Activated CD4-positive, alpha-beta T cell treated with anti-CD3 and anti-CD28 coated beads, Interleukin-2, amount 10 ng/mL, durations not matched to agents 7 days and 5 days (primary cell): ENCODE results near the gene NOXA1. TPM values are rescaled to one million over a fixed set of nuclear protein-coding genes. Genes with fewer than 3 reads are reported as not detected.
"Not testable (repeated sequence)": the region's sequence is repeated elsewhere in the genome, so short reads cannot be mapped to it uniquely, and the experiment has no call there.

Experiments used
- CTCF ChIA-PET: fragments of 350-600 bp; sonication (Branson Sonifier 250); formaldehyde crosslinking; loops from one replicate; lab custom pipeline; 2021; ENCODE audit warnings: antibody characterized with exemption; lab: Charles Lee
- POLR2A ChIA-PET: fragments of 350-600 bp; sonication (Branson Sonifier 250); formaldehyde crosslinking; loops from one replicate; lab custom pipeline; 2021; ENCODE audit warnings: antibody characterized with exemption; lab: Charles Lee
- DNase-seq: peaks from one replicate; pipeline ENCODE4 v3.0.0-alpha.2; 2020
- H3K27ac Mint-ChIP-seq: one replicate; pipeline ENCODE4 v1.8.0; 2021; ENCODE audit warnings: mild to moderate bottlenecking, moderate library complexity, mixed read lengths
- H3K27me3 Mint-ChIP-seq: one replicate; pipeline ENCODE4 v1.8.0; 2021; ENCODE audit warnings: mixed read lengths
- H3K36me3 Mint-ChIP-seq: one replicate; pipeline ENCODE4 v1.8.0; 2021; ENCODE audit warnings: low read depth, mixed read lengths
- H3K4me1 Mint-ChIP-seq: one replicate; pipeline ENCODE4 v1.8.0; 2021; ENCODE audit warnings: mixed read lengths
- H3K4me3 Mint-ChIP-seq: one replicate; pipeline ENCODE4 v1.8.0; 2021; ENCODE audit warnings: mild to moderate bottlenecking, moderate library complexity, mixed read lengths
- H3K9me3 Mint-ChIP-seq: one replicate; pipeline ENCODE4 v1.8.0; 2021; ENCODE audit warnings: mixed read lengths
- total RNA-seq, 2 experiments: library from RNA; stranded (reverse); gene quantifications; one replicate each; pipeline ENCODE4 v1.2.3, GENCODE V29; 2021

Gene NOXA1, protein sequence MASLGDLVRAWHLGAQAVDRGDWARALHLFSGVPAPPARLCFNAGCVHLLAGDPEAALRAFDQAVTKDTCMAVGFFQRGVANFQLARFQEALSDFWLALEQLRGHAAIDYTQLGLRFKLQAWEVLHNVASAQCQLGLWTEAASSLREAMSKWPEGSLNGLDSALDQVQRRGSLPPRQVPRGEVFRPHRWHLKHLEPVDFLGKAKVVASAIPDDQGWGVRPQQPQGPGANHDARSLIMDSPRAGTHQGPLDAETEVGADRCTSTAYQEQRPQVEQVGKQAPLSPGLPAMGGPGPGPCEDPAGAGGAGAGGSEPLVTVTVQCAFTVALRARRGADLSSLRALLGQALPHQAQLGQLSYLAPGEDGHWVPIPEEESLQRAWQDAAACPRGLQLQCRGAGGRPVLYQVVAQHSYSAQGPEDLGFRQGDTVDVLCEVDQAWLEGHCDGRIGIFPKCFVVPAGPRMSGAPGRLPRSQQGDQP
- 1 to 10 TPM in 1 of 2 experiments, under 1 TPM in 1; 0.46 to 1.1 TPM for total RNA-seq

DNA sequence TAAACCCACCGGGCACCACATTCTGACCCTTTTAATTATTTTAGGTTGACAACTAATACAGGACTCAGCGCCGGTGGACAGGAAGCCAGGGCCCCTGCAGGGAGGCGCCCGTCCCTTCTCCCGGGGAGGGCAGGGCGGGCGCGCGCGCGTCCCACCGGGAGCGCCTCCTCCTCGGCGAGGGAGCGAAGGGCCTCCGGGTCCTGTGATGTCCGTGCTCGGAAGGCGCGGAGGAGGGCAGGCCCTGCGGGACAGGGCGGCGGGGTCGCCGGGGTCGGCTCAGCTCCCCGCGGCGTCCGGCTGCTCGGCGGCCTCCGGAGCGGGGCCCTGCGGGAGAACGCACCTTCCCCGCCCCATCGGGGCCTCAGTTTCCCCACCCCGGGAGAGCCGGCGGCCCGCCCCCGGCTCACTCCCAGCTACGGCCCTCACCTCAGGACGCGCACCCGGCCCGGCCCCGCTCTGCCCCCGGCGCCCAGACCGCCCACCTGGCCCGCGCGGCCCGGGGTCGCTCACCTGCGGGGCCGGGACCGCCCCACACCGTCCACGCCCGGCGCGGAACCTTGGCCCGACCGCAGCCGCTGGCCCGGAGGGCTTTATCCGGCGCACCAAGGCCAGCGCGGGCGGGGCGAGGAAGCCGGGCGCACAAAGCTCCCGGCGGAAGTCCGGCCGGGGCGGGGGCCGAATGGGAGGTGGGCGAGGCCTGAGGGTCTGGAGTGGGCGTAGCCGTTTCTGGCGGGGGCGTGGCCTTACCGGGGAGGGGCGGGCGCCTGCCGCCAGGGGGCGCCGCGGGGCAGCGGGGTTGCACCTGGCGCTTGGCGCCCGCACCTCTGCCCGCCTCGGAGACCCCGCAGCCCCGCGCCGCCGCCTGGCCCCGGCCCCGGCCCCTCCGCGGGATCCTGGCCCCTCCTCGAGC lies at the start of gene NOXA1, which contains the start of gene EXD3:
TSS of gene NOXA1 (plus strand) at position 790 of the 910 bp plus-strand sequence. CDS start 137 bp downstream, outside the sequence.
TSS of gene EXD3 (minus strand) at position 559 of the 910 bp plus-strand sequence. CDS start 27,805 bp downstream, outside the sequence.
- CTCF ChIA-PET = interaction anchor here (0.5 to 2.4 kb wide), 30 partner anchors 9 to 310 kb away, joined by 3 to 13 read pairs (median 4); partner anchors contain the start of genes MRPL41, NRARP and NSMF
- POLR2A ChIA-PET = interaction anchor here (1.8 kb wide), 1 partner anchor 182 kb away, joined by 4 read pairs; no protein-coding TSS in a partner anchor

DNA sequence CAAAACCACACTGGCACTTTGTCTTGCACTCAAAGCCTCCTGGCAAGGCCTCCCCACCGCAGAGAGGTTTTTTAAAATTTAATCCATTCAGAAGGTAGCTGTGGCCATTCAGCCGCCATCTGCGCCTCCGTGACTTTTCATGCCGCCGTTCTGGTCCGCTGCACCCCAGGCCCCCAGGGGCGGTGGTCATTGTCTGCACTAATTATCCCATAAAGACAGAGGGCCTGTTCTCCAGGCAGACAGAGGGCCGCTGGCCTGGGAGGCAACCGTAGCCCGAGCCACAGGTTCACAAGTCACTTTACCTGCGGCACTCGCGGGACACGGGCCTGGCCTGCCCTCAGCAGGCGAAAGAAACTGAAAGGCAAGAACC lies 49.6 kb upstream of the NOXA1 start:
- Mint-ChIP-seq H3K27ac (no peak overlapping the region), H3K4me3 (no peak overlapping the region), H3K4me1 (no peaks in the 10 kb centered on the region), H3K27me3 (no peaks in the 10 kb centered on the region), H3K36me3 (no peaks in the 10 kb centered on the region), H3K9me3 (no peaks in the 10 kb centered on the region)
- CTCF ChIA-PET = no interaction called here
- no peak for DNase-seq
- POLR2A ChIA-PET = no interaction called here

More for the DNA sequence above, at the start of gene NOXA1, which contains the start of gene EXD3:
- Mint-ChIP-seq H3K36me3 (no peaks in the 10 kb centered on the region), H3K4me1 (peaks cover 12% of the 10 kb centered on the region), H3K27ac (peak within 1 kb of the TSS; percentile 75), H3K9me3 (no peaks in the 10 kb centered on the region), H3K4me3 (peak within 1 kb of the TSS; percentile 81), H3K27me3 (peaks cover 11% of the 10 kb centered on the region)
- peak; percentile 94 for DNase-seq

DNA sequence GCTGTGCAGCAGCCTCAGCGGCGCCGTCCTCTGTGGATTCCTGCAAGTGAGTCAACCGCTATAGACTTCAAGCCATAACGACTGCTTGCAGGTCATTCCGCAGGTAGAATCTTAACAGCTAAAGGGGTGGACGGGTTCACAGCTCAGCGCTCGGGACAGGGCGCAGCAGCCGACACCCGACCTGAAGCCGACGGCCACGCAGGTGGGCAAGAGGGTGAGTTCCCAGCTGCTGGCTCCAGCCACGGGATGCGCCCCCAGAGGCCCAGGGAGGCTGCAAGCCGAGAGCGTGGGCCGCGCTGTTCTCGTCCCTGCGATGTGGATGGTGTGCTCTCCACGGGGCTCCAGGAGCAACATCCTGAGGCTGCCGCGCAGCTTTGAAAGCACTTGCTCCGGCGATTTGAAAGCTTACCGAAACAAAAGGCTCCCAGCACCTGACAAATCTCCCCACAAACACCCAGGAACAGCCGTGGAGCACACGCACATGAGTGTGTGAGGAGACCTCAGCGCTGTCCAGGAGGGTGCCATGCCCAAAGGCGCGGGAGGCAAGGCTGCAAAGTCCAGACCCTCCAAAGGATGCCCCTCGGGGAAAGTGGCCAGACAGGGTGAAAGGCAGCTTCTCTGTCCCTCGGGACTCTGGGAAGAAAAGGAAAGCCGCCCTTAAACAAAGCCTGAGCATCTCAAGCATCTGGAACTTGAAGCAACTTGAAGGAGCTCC lies 48.9 kb upstream of the NOXA1 start:
- CTCF ChIA-PET = interaction anchor here (1.1 to 1.2 kb wide), 2 partner anchors 72 to 307 kb away, joined by 3 read pairs; partner anchors contain the start of gene NRARP
- no peak overlapping the region for H3K27ac Mint-ChIP-seq
- H3K9me3 Mint-ChIP-seq = no peaks in the 10 kb centered on the region
- DNase-seq = no peak
- no peaks in the 10 kb centered on the region for H3K36me3 Mint-ChIP-seq
- H3K27me3 Mint-ChIP-seq = no peaks in the 10 kb centered on the region
- H3K4me1 Mint-ChIP-seq = no peaks in the 10 kb centered on the region
- POLR2A ChIA-PET = interaction anchor here (1.0 kb wide), 1 partner anchor 13 kb away, joined by 3 read pairs; no protein-coding TSS in a partner anchor
- no peak overlapping the region for H3K4me3 Mint-ChIP-seq

DNA sequence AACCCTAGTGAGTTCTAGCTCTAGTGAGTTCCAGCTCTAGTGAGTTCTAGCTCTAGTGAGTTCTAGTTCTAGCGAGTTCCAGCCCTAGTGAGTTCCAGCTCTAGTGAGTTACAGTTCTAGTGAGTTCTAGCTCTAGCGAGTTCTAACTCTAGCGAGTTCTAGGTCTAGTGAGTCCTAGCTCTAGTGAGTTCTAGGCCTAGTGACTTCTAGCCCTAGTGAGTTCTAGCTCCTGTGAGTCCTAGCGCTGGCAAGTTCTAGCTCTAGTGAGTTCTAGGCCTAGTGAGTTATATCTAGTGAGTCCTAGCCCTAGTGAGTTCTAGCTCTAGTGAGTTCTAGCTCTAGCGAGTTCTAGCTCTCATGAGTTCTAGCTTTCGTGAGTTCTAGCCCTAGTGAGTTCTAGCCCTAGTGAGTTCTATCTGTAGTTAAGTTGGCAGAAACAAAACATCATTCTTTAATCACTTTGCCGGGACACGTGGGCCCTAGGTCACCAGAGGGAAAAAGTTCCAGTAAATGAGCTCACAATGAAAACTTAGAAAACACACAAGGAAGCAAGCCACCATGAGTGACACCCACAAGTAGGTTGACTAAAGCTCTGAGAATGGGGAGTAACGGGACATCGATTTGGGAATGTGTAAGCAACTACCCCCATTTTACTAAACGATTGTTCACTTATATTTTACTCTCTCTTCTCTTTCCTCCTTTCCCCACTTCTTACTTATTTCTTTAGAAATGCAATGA lies 47.7 kb upstream of the NOXA1 start:
- CTCF ChIA-PET = interaction anchor here (0.6 to 1.2 kb wide), 4 partner anchors 20 to 308 kb away, joined by 3 read pairs; partner anchors contain the start of gene NRARP
- POLR2A ChIA-PET = no interaction called here
- DNase-seq = no peak

DNA sequence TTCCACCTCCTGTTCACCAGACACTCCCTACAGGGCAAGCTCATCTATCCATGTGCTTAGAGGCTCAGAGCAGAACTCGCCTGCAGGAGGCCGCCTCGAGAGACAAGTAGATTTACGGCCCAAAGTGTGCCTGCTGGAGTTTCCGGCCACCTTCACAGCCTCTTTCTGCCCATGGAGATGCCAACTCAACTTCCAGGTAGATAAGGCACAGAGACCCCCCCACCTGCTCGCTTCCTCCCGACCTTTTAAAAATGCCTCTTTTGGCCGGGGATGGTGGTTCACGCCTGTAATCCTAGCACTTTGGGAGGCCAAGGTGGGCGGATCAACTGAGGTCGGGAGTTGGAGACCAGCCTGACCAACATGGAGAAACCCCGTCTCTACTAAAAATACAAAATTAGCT lies 46.8 kb upstream of the NOXA1 start:
- no peak for DNase-seq
- H3K27ac Mint-ChIP-seq = no peak overlapping the region
- H3K4me1 Mint-ChIP-seq = no peaks in the 10 kb centered on the region
- no peaks in the 10 kb centered on the region for H3K9me3 Mint-ChIP-seq
- POLR2A ChIA-PET = no interaction called here
- H3K27me3 Mint-ChIP-seq = no peaks in the 10 kb centered on the region
- no peaks in the 10 kb centered on the region for H3K36me3 Mint-ChIP-seq
- H3K4me3 Mint-ChIP-seq = no peak overlapping the region
- CTCF ChIA-PET = interaction anchor here (0.6 kb wide), 1 partner anchor 21 kb away, joined by 3 read pairs; no protein-coding TSS in a partner anchor

More for the DNA sequence above, 47.7 kb upstream of the NOXA1 start:
- H3K27me3 Mint-ChIP-seq = no peaks in the 10 kb centered on the region
- no peak overlapping the region for H3K4me3 Mint-ChIP-seq
- H3K4me1 Mint-ChIP-seq = no peaks in the 10 kb centered on the region
- H3K9me3 Mint-ChIP-seq = no peaks in the 10 kb centered on the region
- H3K27ac Mint-ChIP-seq = no peak overlapping the region
- no peaks in the 10 kb centered on the region for H3K36me3 Mint-ChIP-seq

DNA sequence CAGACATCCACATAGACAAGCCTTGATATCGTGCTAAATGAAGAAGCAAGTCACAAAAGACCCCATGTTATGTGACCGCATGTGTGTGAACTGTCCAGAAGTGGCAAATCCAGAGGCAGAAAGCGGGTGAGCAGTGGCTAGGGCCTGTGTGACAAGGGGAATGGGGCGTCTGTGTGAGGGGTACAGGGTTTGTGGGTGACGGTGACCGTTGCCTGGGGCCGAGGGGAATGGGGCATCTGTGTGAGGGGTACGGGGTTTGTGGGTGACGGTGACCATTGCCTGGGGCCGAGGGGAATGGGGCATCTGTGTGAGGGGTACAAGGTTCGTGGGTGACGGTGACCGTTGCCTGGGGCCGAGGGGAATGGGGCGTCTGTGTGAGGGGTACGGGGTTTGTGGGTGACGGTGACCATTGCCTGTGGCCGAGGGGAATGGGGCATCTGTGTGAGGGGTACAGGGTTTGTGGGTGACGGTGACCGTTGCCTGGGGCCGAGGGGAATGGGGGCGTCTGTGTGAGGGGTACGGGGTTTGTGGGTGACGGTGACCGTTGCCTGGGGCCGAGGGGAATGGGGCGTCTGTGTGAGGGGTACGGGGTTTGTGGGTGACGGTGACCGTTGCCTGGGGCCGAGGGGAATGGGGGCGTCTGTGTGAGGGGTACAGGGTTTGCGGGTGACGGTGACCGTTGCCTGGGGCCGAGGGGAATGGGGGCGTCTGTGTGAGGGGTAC lies 44.3 kb upstream of the NOXA1 start:
- H3K4me3 Mint-ChIP-seq, H3K36me3 Mint-ChIP-seq, H3K9me3 Mint-ChIP-seq, H3K27me3 Mint-ChIP-seq, DNase-seq, CTCF ChIA-PET, POLR2A ChIA-PET, H3K4me1 Mint-ChIP-seq, H3K27ac Mint-ChIP-seq: not testable (repeated sequence)

DNA sequence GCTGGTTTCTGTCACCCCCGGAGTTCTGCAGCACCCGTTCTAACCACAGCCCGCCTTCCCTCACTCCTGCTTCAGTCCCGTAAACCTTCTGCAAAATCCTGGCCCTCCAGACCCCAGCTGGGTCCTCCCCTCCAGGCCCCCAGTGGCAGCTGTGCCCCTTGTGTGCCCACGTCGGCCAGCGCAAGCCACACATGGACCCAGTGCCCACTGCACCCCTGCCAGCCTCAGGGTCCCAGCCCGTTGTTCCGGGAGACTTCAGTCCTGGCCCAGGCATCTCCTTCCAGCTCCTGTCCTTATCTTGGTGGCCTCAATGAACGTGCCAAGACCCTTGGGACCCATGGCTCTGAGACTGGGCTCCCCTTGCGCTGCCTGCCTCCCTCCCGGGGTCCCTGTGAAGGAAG lies 43.4 kb upstream of the NOXA1 start:
- POLR2A ChIA-PET = no interaction called here
- Mint-ChIP-seq H3K9me3 (no peaks in the 10 kb centered on the region), H3K4me3 (no peak overlapping the region), H3K36me3 (no peaks in the 10 kb centered on the region), H3K4me1 (no peaks in the 10 kb centered on the region), H3K27ac (no peak overlapping the region), H3K27me3 (no peaks in the 10 kb centered on the region)
- CTCF ChIA-PET = no interaction called here
- no peak for DNase-seq

DNA sequence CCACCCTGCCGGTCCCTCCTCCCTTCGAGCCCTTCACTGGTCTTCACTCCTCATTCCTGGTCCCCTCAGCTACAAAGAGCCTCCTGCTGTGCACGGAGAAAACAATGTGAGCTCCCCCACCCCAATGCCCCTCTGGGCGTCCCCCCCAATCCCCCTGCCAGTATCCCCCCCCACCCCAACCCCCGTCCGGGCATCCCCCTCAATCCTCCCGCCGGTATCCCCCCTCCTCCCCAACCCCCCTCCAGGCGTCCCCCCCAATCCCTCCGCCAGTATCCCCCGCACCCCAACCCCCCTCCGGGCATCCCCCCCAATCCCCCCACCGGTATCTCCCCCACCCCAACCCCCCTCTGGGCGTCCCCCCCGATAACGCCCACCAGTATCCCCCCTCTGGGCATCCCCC lies 43.0 kb upstream of the NOXA1 start:
- Mint-ChIP-seq H3K36me3 (no peaks in the 10 kb centered on the region), H3K27me3 (no peaks in the 10 kb centered on the region), H3K27ac (no peak overlapping the region), H3K4me3 (no peak overlapping the region), H3K4me1 (no peaks in the 10 kb centered on the region), H3K9me3 (no peaks in the 10 kb centered on the region)
- no peak for DNase-seq
- POLR2A ChIA-PET = no interaction called here
- CTCF ChIA-PET = no interaction called here

DNA sequence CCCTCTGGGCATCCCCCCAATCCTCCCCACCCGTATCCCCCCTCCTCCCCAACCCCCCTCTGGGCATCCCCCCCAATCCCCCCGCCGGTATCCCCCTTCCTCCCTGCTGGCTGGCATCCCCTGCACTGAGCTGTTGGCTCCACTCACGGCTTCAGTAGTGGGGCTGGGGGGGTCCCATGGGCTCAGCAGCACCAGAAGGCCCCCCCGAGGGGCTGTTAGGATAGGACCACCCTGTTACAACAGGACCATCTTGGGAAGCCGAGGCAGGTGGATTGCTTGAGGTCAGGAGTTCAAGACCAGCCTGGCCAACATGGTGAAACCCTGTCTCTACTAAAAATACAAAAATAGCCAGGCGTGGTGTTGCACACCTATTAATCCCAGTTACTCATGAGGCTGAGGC lies 42.6 kb upstream of the NOXA1 start:
- Mint-ChIP-seq H3K27ac (no peak overlapping the region), H3K4me1 (no peaks in the 10 kb centered on the region), H3K9me3 (no peaks in the 10 kb centered on the region), H3K4me3 (no peak overlapping the region), H3K36me3 (no peaks in the 10 kb centered on the region), H3K27me3 (no peaks in the 10 kb centered on the region)
- CTCF ChIA-PET = no interaction called here
- DNase-seq = no peak
- POLR2A ChIA-PET = no interaction called here

DNA sequence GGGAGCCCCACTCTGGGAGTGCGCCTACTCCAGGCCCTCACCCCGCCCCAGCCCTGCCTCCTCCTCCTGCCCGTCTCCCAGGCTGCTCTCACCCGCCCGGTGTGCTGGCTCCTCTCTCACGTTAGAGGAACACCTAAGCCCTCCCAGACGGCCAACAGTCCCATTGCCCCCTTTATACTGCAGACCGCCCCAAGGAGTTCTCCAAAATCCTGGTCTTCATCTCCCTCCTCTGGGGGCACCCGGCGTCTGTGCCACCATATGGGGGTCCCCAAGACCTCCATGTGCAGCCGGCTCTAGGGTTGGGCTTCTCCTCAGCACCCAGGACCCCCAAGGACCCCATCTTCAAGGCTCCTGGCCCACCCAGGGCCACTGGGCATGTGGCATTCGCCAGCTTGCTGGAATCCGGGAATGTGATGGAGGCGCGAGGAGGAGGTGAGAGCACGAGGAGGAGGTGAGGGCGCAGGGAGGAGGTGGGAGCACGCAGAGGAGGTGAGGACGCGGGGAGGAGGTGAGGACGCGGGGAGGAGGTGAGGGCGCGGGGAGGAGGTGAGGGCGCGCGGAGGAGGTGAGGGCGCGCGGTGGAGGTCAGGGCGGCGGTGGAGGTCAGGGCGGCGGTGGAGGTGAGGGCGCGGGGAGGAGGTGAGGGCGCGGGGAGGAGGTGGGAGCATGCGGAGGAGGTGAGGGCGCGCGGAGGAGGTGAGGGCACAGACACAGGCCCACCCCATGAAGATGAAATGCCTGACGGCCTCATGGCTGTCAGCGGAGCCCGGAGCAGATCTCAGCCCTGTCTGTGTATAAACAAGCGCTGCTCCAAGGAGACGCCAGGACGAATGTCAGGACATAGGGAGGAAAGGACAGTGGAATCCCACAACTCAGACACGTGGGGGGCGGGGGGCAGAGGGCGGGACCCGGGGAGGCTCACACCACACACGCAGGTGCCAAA lies 41.4 kb upstream of the NOXA1 start:
- H3K27me3 Mint-ChIP-seq = no peaks in the 10 kb centered on the region
- no peak overlapping the region for H3K4me3 Mint-ChIP-seq
- DNase-seq = no peak
- H3K9me3 Mint-ChIP-seq = no peaks in the 10 kb centered on the region
- H3K27ac Mint-ChIP-seq = no peak overlapping the region
- peaks cover 5% of the 10 kb centered on the region for H3K4me1 Mint-ChIP-seq
- no peaks in the 10 kb centered on the region for H3K36me3 Mint-ChIP-seq
- CTCF ChIA-PET = no interaction called here
- POLR2A ChIA-PET = no interaction called here
